RWPE1 (cell line): ENCODE results near the gene HDAC3.
"Not testable (repeated sequence)": the region's sequence is repeated elsewhere in the genome, so short reads cannot be mapped to it uniquely, and the experiment has no call there.

ENCODE experiments used
- CTCF ChIA-PET: fragments of 350-600 bp; sonication (Branson Sonifier 250); formaldehyde crosslinking; extraction: SDS; loops from one replicate; lab custom pipeline; 2021; lab: Yijun Ruan, JAX
- POLR2A ChIA-PET: fragments of 400-600 bp; formaldehyde crosslinking; extraction: SDS; loops from one replicate; lab custom pipeline; 2020; ENCODE audit warnings: antibody characterized with exemption; ENCODE audit not compliant: low non-redundant PET; lab: Yijun Ruan, JAX
- DNase-seq: peaks from one replicate; pipeline ENCODE4 v3.0.0; 2012; ENCODE audit warnings: low spot score
- H3K27ac ChIP-seq: fragments of 450-650 bp; 2 replicates; pipeline ENCODE4 v1.5.1; 2017
- CTCF ChIP-seq: fragments of 450-650 bp; conservative IDR thresholded peaks from 2 replicates; pipeline ENCODE4 v1.5.1; 2017; ENCODE audit warnings: low read depth, mild to moderate bottlenecking

Gene HDAC3

GRCh38 chr5:141613344-141613743, 23.3 kb downstream of the HDAC3 start:
- no peak overlapping the region for H3K27ac ChIP-seq
- no peak for TF ChIP-seq CTCF
- DNase-seq: no peak
- ChIA-PET CTCF (interaction anchor here (1.0 kb wide), 1 partner anchor 21 kb away, joined by 4 read pairs; no protein-coding TSS in a partner anchor), POLR2A (no interaction called here)

GRCh38 chr5:141611289-141611688, 25.4 kb downstream of the HDAC3 start:
- no peak for DNase-seq
- H3K27ac ChIP-seq: no peak overlapping the region
- TF ChIP-seq CTCF: no peak
- ChIA-PET POLR2A (no interaction called here), CTCF (interaction anchor here (0.7 kb wide), 1 partner anchor 30 kb away, joined by 4 read pairs; no protein-coding TSS in a partner anchor)

- peak overlapping the region; percentile 29 for H3K27ac ChIP-seq
- ChIA-PET POLR2A (interaction anchor here (0.7 kb wide), 1 partner anchor 27 kb away, joined by 4 read pairs; the partner anchor contains the start of gene RELL2), CTCF (interaction anchor here (1.6 kb wide), 1 partner anchor 9 kb away, joined by 10 read pairs; the partner anchor contains the start of gene DIAPH1)
- not testable (repeated sequence) for DNase-seq
These were observed 26.7 kb downstream of the HDAC3 start for GRCh38 chr5:141609921-141610320.

- TF ChIP-seq CTCF: no peak
- H3K27ac ChIP-seq: no peak overlapping the region
- POLR2A ChIA-PET: no interaction called here
- CTCF ChIA-PET: interaction anchor here (1.6 to 1.8 kb wide), 2 partner anchors 10 to 17 kb away, joined by 7 to 10 read pairs; partner anchors contain the start of gene DIAPH1
- DNase-seq: no peak
These were observed 27.6 kb downstream of the HDAC3 start for GRCh38 chr5:141609044-141609443.

- no peak overlapping the region for H3K27ac ChIP-seq
- no peak for TF ChIP-seq CTCF
- POLR2A ChIA-PET: no interaction called here
- CTCF ChIA-PET: interaction anchor here (1.6 to 1.8 kb wide), 2 partner anchors 11 to 17 kb away, joined by 7 to 10 read pairs; partner anchors contain the start of gene DIAPH1
- no peak for DNase-seq
These were observed 28.1 kb downstream of the HDAC3 start for GRCh38 chr5:141608557-141608956.

- TF ChIP-seq CTCF: no peak
- ChIA-PET POLR2A (no interaction called here), CTCF (interaction anchor here (1.2 to 1.8 kb wide), 2 partner anchors 12 to 16 kb away, joined by 3 to 7 read pairs; no protein-coding TSS in a partner anchor)
- DNase-seq: no peak
- peak overlapping the region; percentile 38 for H3K27ac ChIP-seq
These were observed 28.6 kb downstream of the HDAC3 start for GRCh38 chr5:141608046-141608445.
